Measurements from ENCODE around the gene CA10. TPM values are rescaled to one million over a fixed set of nuclear protein-coding genes. Genes with fewer than 3 reads are reported as not detected.

CA10 gene
- total RNA-seq, 1 donor from 2014 or later: 10.4 TPM

DNA sequence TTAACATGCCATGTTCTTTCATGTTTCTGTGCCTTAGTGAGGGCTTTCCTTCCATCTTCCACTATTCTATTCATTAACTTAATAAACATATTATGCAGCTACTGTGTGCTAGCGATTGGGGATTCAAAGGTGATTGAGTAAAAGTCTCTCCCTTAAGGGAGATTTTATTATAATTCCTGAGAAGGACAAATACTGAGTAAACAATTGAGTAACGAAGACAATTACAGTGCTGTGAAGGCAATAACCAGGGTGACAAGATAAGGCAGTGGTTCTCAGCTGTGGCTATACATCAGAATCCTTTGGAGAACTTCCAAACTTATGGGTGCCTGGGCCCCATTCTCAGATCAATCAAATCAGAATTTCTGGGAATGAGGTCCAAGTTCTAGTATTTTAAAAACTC, 353.3 kb downstream of the CA10 start:
- no peaks in the 10 kb centered on the region for H3K36me3 ChIP-seq (ENCODE audit: control insufficient read depth in 3 of 3, insufficient read depth in 3 of 3, low read length in 3 of 3)
- H3K4me1 ChIP-seq (ENCODE audit: control insufficient read depth in 3 of 3, insufficient read depth in 3 of 3, low read length in 3 of 3): no peaks in the 10 kb centered on the region
- H3K9me3 ChIP-seq (ENCODE audit: control insufficient read depth in 3 of 3, low read length in 3 of 3): no peaks in the 10 kb centered on the region
- no peak overlapping the region for H3K27ac ChIP-seq (ENCODE audit: low read depth, low read length)
- H3K4me3 ChIP-seq (ENCODE audit: low read length in 3 of 3): no peak overlapping the region
- no peak overlapping the region for H3K9ac ChIP-seq (ENCODE audit: low read depth in 1 of 3, low read length in 3 of 3)
- H3K27me3 ChIP-seq (ENCODE audit: control insufficient read depth in 3 of 3, insufficient read depth in 3 of 3, low read length in 3 of 3): peaks cover 0 to 4% (median under 1%) of the 10 kb centered on the region in 3 donors

- H3K4me3 ChIP-seq (ENCODE audit: low read length in 3 of 3): no peak overlapping the region
- H3K9ac ChIP-seq (ENCODE audit: low read depth in 1 of 3, low read length in 3 of 3): no peak overlapping the region
- peaks cover 0 to 4% (median 0%) of the 10 kb centered on the region in 3 donors for H3K27me3 ChIP-seq (ENCODE audit: control insufficient read depth in 3 of 3, insufficient read depth in 3 of 3, low read length in 3 of 3)
- no peaks in the 10 kb centered on the region for H3K36me3 ChIP-seq (ENCODE audit: control insufficient read depth in 3 of 3, insufficient read depth in 3 of 3, low read length in 3 of 3)
- no peaks in the 10 kb centered on the region for H3K9me3 ChIP-seq (ENCODE audit: control insufficient read depth in 3 of 3, low read length in 3 of 3)
- H3K27ac ChIP-seq (ENCODE audit: low read depth, low read length): no peak overlapping the region
- H3K4me1 ChIP-seq (ENCODE audit: control insufficient read depth in 3 of 3, insufficient read depth in 3 of 3, low read length in 3 of 3): no peaks in the 10 kb centered on the region
Observed at GRCh38 chr17:51803161-51803560, 355.4 kb downstream of the CA10 start.

GRCh38 chr17:51802544-51802943, 356.0 kb downstream of the CA10 start:
- Histone ChIP-seq H3K9ac (ENCODE audit: low read depth in 1 of 3, low read length in 3 of 3) (no peak overlapping the region), H3K4me3 (ENCODE audit: low read length in 3 of 3) (no peak overlapping the region), H3K9me3 (ENCODE audit: control insufficient read depth in 3 of 3, low read length in 3 of 3) (no peaks in the 10 kb centered on the region), H3K27me3 (ENCODE audit: control insufficient read depth in 3 of 3, insufficient read depth in 3 of 3, low read length in 3 of 3) (peaks cover 0 to 4% (median 0%) of the 10 kb centered on the region in 3 donors), H3K36me3 (ENCODE audit: control insufficient read depth in 3 of 3, insufficient read depth in 3 of 3, low read length in 3 of 3) (no peaks in the 10 kb centered on the region), H3K27ac (ENCODE audit: low read depth, low read length) (no peak overlapping the region), H3K4me1 (ENCODE audit: control insufficient read depth in 3 of 3, insufficient read depth in 3 of 3, low read length in 3 of 3) (no peaks in the 10 kb centered on the region)

DNA sequence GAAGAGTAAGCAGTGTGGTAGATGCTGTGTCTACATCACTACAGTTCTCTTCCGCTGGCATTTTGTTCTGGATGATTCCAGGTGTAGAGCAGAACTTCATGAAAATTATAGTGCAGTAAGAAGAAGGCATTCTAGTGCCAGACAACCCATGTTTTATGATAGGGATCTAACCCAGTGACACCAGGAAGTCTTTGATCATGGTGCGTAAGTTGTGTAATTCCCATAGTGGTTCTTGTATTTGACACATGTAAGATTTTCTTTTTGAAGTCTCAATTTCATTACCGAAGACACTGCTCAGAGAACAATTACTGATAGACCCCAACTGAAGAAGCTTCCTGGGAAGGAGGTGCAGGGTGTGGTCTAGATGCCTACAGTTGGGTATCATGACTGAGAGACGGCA, 356.9 kb downstream of the CA10 start:
- Histone ChIP-seq H3K9ac (ENCODE audit: low read depth in 1 of 3, low read length in 3 of 3) (no peak overlapping the region), H3K9me3 (ENCODE audit: control insufficient read depth in 3 of 3, low read length in 3 of 3) (no peaks in the 10 kb centered on the region), H3K36me3 (ENCODE audit: control insufficient read depth in 3 of 3, insufficient read depth in 3 of 3, low read length in 3 of 3) (no peaks in the 10 kb centered on the region), H3K27ac (ENCODE audit: low read depth, low read length) (no peak overlapping the region), H3K27me3 (ENCODE audit: control insufficient read depth in 3 of 3, insufficient read depth in 3 of 3, low read length in 3 of 3) (peaks cover 0 to 4% (median 0%) of the 10 kb centered on the region in 3 donors), H3K4me1 (ENCODE audit: control insufficient read depth in 3 of 3, insufficient read depth in 3 of 3, low read length in 3 of 3) (no peaks in the 10 kb centered on the region), H3K4me3 (ENCODE audit: low read length in 3 of 3) (no peak overlapping the region)

DNA sequence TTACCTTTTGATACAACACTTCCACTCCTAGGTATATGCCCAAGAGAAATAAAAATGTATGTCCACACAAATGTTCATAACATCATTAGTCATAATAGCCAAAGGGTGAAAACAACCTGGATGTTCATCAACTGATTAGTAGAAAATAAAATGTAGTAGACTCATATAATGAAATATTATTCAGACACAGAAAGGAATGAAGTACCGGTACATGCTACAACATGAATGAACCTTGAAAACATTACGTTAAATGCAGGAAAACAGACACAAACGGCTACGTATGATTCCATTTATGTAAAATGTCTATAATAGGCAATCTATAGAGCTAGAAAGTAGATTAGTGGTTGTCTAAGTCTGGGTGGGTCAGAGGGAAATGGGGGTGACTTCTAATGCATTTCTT, 358.5 kb downstream of the CA10 start:
- no peak overlapping the region for H3K27ac ChIP-seq (ENCODE audit: low read depth, low read length)
- H3K36me3 ChIP-seq (ENCODE audit: control insufficient read depth in 3 of 3, insufficient read depth in 3 of 3, low read length in 3 of 3): no peaks in the 10 kb centered on the region
- no peaks in the 10 kb centered on the region for H3K4me1 ChIP-seq (ENCODE audit: control insufficient read depth in 3 of 3, insufficient read depth in 3 of 3, low read length in 3 of 3)
- no peak overlapping the region for H3K9ac ChIP-seq (ENCODE audit: low read depth in 1 of 3, low read length in 3 of 3)
- H3K9me3 ChIP-seq (ENCODE audit: control insufficient read depth in 3 of 3, low read length in 3 of 3): no peaks in the 10 kb centered on the region
- no peak overlapping the region for H3K4me3 ChIP-seq (ENCODE audit: low read length in 3 of 3)
- H3K27me3 ChIP-seq (ENCODE audit: control insufficient read depth in 3 of 3, insufficient read depth in 3 of 3, low read length in 3 of 3): peaks cover 0 to 4% (median 0%) of the 10 kb centered on the region in 3 donors

DNA sequence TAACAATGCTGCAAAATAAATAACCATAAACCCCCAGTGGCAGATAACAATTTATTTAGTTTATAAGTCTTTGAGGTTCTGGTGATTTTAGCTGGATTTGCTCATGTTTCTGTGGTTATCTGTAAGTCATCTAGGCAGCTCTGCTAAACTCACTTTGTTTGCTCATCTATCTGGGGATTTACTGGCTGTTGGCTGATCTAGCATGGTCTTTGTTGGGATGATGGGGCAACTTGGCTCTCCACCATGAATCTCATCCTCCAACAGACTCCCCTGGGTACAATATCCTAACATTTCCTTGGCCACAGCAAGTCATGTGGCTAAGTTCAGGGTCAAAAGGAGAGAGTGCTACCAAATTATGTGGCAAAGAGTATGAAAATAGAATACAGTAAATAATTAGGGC, 359.3 kb downstream of the CA10 start:
- H3K4me1 ChIP-seq (ENCODE audit: control insufficient read depth in 3 of 3, insufficient read depth in 3 of 3, low read length in 3 of 3): no peaks in the 10 kb centered on the region

GRCh38 chr17:51797150-51797549, 361.4 kb downstream of the CA10 start:
- Histone ChIP-seq H3K4me1 (ENCODE audit: control insufficient read depth in 3 of 3, insufficient read depth in 3 of 3, low read length in 3 of 3) (no peaks in the 10 kb centered on the region), H3K27me3 (ENCODE audit: control insufficient read depth in 3 of 3, insufficient read depth in 3 of 3, low read length in 3 of 3) (no peaks in the 10 kb centered on the region), H3K9me3 (ENCODE audit: control insufficient read depth in 3 of 3, low read length in 3 of 3) (no peaks in the 10 kb centered on the region), H3K36me3 (ENCODE audit: control insufficient read depth in 3 of 3, insufficient read depth in 3 of 3, low read length in 3 of 3) (no peaks in the 10 kb centered on the region), H3K9ac (ENCODE audit: low read depth in 1 of 3, low read length in 3 of 3) (no peak overlapping the region), H3K4me3 (ENCODE audit: low read length in 3 of 3) (no peak overlapping the region), H3K27ac (ENCODE audit: low read depth, low read length) (no peak overlapping the region)

More for the DNA sequence above, 359.3 kb downstream of the CA10 start:
- Histone ChIP-seq H3K27me3 (ENCODE audit: control insufficient read depth in 3 of 3, insufficient read depth in 3 of 3, low read length in 3 of 3) (peaks cover 0 to 4% (median 0%) of the 10 kb centered on the region in 3 donors), H3K27ac (ENCODE audit: low read depth, low read length) (no peak overlapping the region), H3K4me3 (ENCODE audit: low read length in 3 of 3) (no peak overlapping the region), H3K9ac (ENCODE audit: low read depth in 1 of 3, low read length in 3 of 3) (no peak overlapping the region), H3K36me3 (ENCODE audit: control insufficient read depth in 3 of 3, insufficient read depth in 3 of 3, low read length in 3 of 3) (no peaks in the 10 kb centered on the region), H3K9me3 (ENCODE audit: control insufficient read depth in 3 of 3, low read length in 3 of 3) (no peaks in the 10 kb centered on the region)

GRCh38 chr17:51796026-51796425, 362.5 kb downstream of the CA10 start:
- Histone ChIP-seq H3K9ac (ENCODE audit: low read depth in 1 of 3, low read length in 3 of 3) (no peak overlapping the region), H3K4me3 (ENCODE audit: low read length in 3 of 3) (no peak overlapping the region), H3K36me3 (ENCODE audit: control insufficient read depth in 3 of 3, insufficient read depth in 3 of 3, low read length in 3 of 3) (no peaks in the 10 kb centered on the region), H3K4me1 (ENCODE audit: control insufficient read depth in 3 of 3, insufficient read depth in 3 of 3, low read length in 3 of 3) (no peaks in the 10 kb centered on the region), H3K9me3 (ENCODE audit: control insufficient read depth in 3 of 3, low read length in 3 of 3) (no peaks in the 10 kb centered on the region), H3K27ac (ENCODE audit: low read depth, low read length) (no peak overlapping the region), H3K27me3 (ENCODE audit: control insufficient read depth in 3 of 3, insufficient read depth in 3 of 3, low read length in 3 of 3) (no peaks in the 10 kb centered on the region)

DNA sequence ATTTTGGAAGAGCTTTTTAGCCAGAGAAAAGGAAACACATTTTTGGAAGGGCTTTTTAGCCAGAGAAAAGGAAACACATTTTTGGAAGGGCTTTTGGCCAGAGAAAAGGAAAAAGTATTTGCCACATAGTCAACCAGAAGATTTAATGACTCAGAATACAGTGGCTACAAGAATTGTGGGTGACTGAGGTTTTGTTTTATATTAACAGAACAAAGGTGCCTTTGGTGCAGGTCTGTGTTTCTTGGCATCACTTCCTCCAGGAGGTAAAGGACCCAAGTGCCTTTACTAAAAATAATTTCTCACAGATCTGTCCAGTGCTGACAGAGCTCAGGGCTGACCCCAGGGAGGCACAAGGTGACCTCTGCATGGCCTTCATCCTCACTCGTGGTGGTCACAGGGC, 363.1 kb downstream of the CA10 start:
- H3K4me3 ChIP-seq (ENCODE audit: low read length in 3 of 3): no peak overlapping the region
- H3K27me3 ChIP-seq (ENCODE audit: control insufficient read depth in 3 of 3, insufficient read depth in 3 of 3, low read length in 3 of 3): no peaks in the 10 kb centered on the region
- no peaks in the 10 kb centered on the region for H3K36me3 ChIP-seq (ENCODE audit: control insufficient read depth in 3 of 3, insufficient read depth in 3 of 3, low read length in 3 of 3)
- no peak overlapping the region for H3K9ac ChIP-seq (ENCODE audit: low read depth in 1 of 3, low read length in 3 of 3)
- H3K4me1 ChIP-seq (ENCODE audit: control insufficient read depth in 3 of 3, insufficient read depth in 3 of 3, low read length in 3 of 3): no peaks in the 10 kb centered on the region
- H3K9me3 ChIP-seq (ENCODE audit: control insufficient read depth in 3 of 3, low read length in 3 of 3): no peaks in the 10 kb centered on the region
- no peak overlapping the region for H3K27ac ChIP-seq (ENCODE audit: low read depth, low read length)

DNA sequence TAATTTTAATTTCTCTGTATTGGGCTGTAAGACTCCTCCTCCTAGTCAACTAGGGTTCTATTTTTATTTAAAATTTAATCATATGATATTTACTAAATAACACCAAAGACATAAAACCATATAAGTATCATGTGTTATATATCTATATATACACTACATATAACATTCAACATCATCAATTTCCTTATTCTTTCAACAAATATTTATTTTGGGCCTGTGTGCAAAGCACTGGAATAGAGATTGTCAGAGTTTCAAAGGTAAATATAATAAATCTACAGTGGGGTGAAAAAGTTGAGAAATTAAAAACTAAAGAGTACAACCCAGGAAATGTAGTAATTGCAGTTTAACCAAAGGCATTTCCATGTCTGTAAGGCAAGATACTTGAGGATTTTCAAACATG, 364.0 kb downstream of the CA10 start:
- H3K9me3 ChIP-seq (ENCODE audit: control insufficient read depth in 3 of 3, low read length in 3 of 3): no peaks in the 10 kb centered on the region
- H3K36me3 ChIP-seq (ENCODE audit: control insufficient read depth in 3 of 3, insufficient read depth in 3 of 3, low read length in 3 of 3): no peaks in the 10 kb centered on the region
- no peak overlapping the region for H3K4me3 ChIP-seq (ENCODE audit: low read length in 3 of 3)
- no peak overlapping the region for H3K9ac ChIP-seq (ENCODE audit: low read depth in 1 of 3, low read length in 3 of 3)
- no peaks in the 10 kb centered on the region for H3K27me3 ChIP-seq (ENCODE audit: control insufficient read depth in 3 of 3, insufficient read depth in 3 of 3, low read length in 3 of 3)
- no peaks in the 10 kb centered on the region for H3K4me1 ChIP-seq (ENCODE audit: control insufficient read depth in 3 of 3, insufficient read depth in 3 of 3, low read length in 3 of 3)
- no peak overlapping the region for H3K27ac ChIP-seq (ENCODE audit: low read depth, low read length)

DNA sequence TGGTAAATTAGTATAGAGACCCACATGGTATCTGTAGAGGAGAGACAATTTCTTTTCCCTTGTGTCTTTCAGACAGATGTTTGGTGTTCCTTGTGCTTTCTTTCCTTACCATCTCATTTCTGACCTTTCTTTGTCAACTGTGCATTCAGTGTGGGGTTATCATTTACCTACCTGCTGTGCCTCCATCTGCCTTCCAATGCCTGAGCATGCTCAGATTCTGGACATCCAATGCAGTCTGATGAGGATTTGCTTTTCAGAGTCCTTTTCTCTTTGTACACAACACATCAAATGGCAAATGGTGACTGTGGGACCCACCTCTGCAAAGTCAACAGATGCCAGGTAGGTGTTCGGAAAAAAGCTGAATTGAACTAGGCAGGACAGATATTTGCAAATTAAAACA, 364.8 kb downstream of the CA10 start:
- H3K4me1 ChIP-seq (ENCODE audit: control insufficient read depth in 3 of 3, insufficient read depth in 3 of 3, low read length in 3 of 3): no peaks in the 10 kb centered on the region
- no peak overlapping the region for H3K9ac ChIP-seq (ENCODE audit: low read depth in 1 of 3, low read length in 3 of 3)
- no peaks in the 10 kb centered on the region for H3K27me3 ChIP-seq (ENCODE audit: control insufficient read depth in 3 of 3, insufficient read depth in 3 of 3, low read length in 3 of 3)

More for the DNA sequence above, 364.8 kb downstream of the CA10 start:
- Histone ChIP-seq H3K4me3 (ENCODE audit: low read length in 3 of 3) (no peak overlapping the region), H3K36me3 (ENCODE audit: control insufficient read depth in 3 of 3, insufficient read depth in 3 of 3, low read length in 3 of 3) (no peaks in the 10 kb centered on the region), H3K27ac (ENCODE audit: low read depth, low read length) (no peak overlapping the region), H3K9me3 (ENCODE audit: control insufficient read depth in 3 of 3, low read length in 3 of 3) (no peaks in the 10 kb centered on the region)
